GM18867 (cell line): ENCODE data around the gene EIF3A.
"Not testable (repeated sequence)": the region's sequence is repeated elsewhere in the genome, so short reads cannot be mapped to it uniquely, and the experiment has no call there.

Experiments used
- ATAC-seq: cut with Tn5 transposase; IDR thresholded peaks from one replicate; pipeline ENCODE4 v1.9.1; 2021; ENCODE audit warnings: mild to moderate bottlenecking, moderate library complexity; ENCODE audit not compliant: unreplicated experiment

The EIF3A gene

GRCh38 chr10:119103241-119103902 is 22.8 kb upstream of the EIF3A start:
- no peak for ATAC-seq

GRCh38 chr10:119101366-119102098 is 20.9 kb upstream of the EIF3A start:
- ATAC-seq: no peak

- ATAC-seq: no peak
Observed at GRCh38 chr10:119100434-119101238, 20.0 kb upstream of the EIF3A start.

- ATAC-seq: no peak
Observed at GRCh38 chr10:119098576-119098975, 18.0 kb upstream of the EIF3A start.

DNA sequence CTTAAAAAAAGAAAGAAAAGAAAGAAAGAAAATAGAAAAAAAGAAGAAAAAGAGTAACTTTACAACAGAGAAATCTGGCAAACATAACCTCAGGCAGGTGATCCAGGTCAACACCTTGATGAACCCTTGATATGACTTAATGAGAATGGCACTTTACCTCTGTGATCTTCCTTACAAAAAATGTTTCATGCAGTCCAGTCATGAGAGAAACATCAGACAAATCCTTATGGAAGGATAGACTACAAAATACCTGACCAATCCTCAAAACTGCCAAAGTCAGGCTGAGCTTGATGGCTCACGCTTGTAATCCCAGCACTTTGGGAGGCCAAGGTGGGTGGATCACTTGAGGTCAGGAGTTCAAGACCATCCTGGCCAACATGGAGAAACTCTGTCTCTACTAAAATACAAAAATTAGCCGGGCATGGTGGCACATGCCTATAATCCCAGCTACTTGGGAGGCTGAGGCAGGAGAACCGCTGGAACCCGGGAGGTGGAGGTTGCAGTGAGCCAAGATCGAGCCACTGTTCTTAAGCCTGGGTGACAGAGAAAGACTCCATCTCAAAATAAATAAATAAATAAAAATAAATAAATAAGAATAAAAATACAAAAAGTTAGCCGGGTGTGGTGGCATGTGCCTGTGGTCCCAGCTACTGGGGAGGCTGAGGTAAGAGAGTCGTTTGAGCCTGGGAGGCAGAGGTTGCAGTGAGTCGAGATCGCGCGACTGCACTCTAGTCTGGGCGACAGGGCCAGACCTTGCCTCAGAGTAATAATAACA is 16.2 kb upstream of the EIF3A start:
- ATAC-seq: not testable (repeated sequence)

- ATAC-seq: no peak
Observed at GRCh38 chr10:119095640-119096039, 15.0 kb upstream of the EIF3A start.

GRCh38 chr10:119090968-119091367 is 10.4 kb upstream of the EIF3A start:
- ATAC-seq: peak; percentile 44

- peak; percentile 63 for ATAC-seq
Observed at GRCh38 chr10:119090026-119090795, 9.6 kb upstream of the EIF3A start.

DNA sequence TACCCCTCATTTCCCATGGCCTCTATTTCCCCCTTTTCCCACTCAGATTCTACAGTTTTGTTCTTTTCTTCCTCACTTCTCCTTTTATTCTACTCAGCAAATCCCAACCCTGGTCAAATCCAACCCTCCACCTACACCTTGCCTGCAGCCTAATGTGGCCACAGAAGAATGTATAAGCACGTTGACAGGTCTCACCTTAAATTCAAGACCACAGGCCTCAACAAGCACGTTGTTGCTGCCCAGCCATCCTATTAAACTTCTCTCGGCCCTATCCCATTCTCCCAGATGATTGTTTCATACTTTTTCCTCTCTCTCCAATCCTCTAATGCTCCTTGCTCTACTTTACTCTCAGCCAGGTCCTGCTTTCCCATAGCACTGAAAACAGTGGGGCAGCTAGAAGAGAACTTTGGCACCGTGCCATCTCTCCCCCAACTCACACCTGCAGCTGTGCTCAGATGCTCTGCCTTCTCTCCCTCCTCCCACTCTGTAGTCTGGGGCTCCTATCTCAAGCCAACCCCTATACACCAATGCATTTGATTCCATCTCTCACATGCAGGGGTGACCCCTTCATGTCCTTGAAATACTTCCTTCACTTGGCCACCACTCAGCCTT is 6.8 kb upstream of the EIF3A start:
- no peak for ATAC-seq

DNA sequence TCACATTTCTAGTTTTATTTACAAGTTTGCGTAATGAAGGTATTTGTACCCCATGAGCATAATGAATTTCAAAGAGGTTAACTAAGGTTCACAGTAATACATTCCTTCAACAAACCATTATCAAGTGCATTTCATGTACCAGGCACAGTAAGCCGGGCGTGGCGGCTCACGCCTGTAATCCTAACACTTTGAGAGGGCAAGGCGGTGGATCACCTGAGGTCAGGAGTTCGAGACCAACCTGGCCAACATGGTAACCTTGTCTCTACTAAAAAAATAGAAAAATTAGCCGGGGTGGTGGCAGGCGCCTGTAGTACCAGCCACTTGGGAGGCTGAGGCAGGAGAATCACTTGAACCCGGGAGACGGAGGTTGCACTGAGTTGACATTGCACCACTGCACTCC is 4.3 kb upstream of the EIF3A start:
- no peak for ATAC-seq

DNA sequence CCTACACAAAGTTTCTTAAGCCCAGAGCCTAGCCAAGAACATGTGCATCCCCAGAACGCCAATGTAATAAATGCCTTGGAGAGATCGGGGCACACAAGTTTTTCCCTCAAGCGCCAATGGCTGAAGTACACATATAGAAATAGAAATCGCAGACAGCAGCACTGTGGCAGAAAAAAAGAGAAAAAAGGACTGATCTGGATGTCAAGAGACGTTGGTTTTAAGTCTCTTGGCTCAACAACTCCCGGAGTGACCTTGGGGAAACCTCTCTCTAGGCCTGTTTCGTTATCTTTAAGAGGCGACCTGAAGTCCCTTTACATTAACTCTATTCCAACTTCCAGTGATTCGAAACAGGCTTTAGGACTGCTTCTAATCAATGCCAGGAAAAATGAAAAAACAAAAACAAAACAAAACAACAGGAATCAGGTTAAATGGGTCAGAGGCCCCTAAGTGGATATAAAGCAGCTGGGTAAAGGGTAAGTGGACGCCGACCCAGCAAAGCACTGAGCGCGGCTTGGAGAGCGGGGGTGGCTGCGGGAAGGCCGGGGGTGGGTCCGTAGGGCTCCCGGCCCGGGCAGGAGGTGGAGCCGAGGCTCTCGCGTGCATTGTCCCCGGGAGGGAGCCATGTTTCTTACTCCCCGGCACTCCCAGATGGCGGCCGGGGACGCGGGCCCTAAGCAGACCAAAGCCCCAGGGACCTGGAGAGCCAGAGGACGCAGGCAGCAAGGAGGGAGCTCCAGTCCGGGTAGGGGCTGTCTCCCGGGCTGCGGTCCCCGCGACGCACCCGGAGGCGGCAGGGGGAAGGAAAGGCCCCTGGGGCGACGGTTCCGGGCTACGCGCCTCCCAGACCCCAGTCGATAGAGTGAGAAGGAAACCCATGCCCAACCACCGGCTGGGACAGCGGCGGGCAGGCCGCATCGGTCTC is 757 bp downstream of the EIF3A start:
- peak; percentile 59 for ATAC-seq

- ATAC-seq: no peak
Observed at GRCh38 chr10:119078422-119079179, 2.0 kb downstream of the EIF3A start.

DNA sequence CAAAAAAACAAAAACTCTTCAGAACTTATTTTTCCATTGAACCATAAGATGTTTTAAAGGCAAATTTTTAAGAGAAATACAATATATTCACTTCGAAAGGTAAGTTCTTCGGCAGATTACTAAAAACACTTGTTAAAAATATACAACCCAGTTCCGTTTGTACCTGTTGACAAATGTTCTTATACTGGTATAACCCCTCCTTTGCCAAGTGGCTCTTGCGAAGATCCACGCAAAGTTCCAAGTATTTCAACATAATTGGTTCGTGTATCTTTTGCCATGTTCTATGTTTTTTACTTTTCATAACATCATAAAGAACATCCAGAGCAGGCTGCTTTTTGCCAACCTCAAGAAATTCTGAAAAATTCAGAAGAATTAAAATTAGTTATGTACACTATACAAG is 7.0 kb downstream of the EIF3A start:
- no peak for ATAC-seq

- no peak for ATAC-seq
Observed at GRCh38 chr10:119070395-119071165, 10.0 kb downstream of the EIF3A start.

DNA sequence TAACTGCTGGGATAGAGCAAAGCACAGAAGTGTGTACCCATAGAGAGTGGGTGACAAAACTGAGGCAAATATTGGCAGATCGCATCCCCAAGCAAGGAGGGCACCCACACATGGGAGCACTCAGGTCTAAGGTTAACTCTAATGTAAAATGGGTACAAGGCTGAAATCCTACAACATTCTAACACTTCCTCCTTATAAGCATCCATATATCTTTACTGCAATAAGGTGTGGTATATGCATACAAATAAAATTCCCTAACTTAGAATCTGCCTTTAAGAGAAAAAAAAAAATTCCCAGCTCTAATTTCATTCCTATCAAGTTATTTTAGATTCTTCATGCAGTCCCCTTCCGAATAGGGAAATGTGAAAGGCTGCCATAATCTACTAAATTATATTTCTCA is 18.7 kb downstream of the EIF3A start:
- ATAC-seq: no peak

DNA sequence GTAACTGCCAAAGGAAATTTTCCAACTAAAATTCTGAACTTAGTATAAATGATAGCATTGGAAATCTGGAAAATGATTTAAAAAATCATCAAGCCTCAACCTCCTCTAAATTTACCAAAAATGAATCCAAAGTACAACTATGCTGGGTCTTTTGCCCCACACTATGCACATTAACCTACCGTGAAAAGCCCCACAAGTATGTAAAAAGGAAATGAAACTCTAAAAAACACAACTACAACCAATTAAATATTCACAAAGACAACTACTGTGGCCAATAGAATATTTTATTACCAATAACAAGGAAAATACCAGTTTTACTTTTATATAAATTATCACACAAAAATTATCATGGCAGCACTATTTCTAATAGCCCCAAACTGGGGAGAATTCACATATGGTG is 19.3 kb downstream of the EIF3A start:
- no peak for ATAC-seq

GRCh38 chr10:119060107-119060506 is 20.5 kb downstream of the EIF3A start:
- ATAC-seq: no peak
